ENCODE data around the gene ATP6V1F. TPM values are rescaled to one million over a fixed set of nuclear protein-coding genes. Genes with fewer than 3 reads are reported as not detected.

The ATP6V1F gene
- total RNA-seq, 2 experiments from 2014 or later, result 108 to 155 TPM

DNA sequence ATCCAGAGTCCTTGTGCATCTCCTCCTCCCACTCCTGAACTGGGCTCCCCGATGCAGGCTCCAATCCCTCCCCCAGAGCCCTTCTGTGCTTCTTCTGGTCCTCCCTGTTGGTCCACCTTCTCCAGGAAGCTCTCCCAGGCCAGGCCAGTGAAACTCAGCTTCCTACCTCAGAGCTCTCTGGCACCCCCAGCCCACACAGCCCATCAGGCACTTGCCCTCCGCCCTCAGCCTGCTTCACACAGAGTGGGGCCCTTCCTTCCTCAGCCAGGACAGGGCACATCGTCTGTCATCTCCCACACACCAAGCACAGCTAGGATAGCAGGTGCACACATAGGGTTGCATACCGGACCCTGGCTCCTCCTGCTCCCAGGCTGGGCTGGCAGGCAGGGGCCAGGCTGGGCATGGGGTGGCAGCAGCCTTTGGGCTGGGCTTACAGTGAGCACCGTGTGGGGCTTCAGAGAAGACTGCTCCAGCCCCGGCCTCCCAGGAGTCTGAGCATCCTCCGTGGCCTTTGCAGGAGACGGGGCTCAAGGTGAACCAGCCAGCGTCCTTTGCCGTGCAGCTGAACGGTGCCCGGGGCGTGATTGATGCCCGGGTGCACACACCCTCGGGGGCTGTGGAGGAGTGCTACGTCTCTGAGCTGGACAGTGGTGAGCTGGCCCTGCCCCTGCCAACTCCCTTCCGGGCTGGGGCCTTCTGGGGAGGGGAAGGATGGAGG is 6.5 kb upstream of the ATP6V1F start:
- Histone ChIP-seq H3K79me2 (ENCODE audit: insufficient read depth, low read depth, low read length) (no peaks in the 10 kb centered on the region), H3K27ac (ENCODE audit: low read depth, low read length, poor library complexity, severe bottlenecking) (no peak overlapping the region), H3K4me3 (ENCODE audit: low read depth, low read length, poor library complexity, severe bottlenecking) (no peak overlapping the region), H3K9me3 (ENCODE audit: low read length) (no peaks in the 10 kb centered on the region), H2AFZ (ENCODE audit: low read length) (no peak overlapping the region), H3K4me1 (ENCODE audit: insufficient read depth, low read length, poor library complexity, severe bottlenecking) (peaks cover 18% of the 10 kb centered on the region), H4K20me1 (ENCODE audit: insufficient read depth, low read length) (no peaks in the 10 kb centered on the region), H3K4me2 (ENCODE audit: low read length) (no peak overlapping the region), H3K9me2 (ENCODE audit: insufficient read depth, low read length) (no peaks in the 10 kb centered on the region), H3K36me3 (ENCODE audit: insufficient read depth, low read length) (no peaks in the 10 kb centered on the region)
- TF ChIP-seq, protein P1, sequence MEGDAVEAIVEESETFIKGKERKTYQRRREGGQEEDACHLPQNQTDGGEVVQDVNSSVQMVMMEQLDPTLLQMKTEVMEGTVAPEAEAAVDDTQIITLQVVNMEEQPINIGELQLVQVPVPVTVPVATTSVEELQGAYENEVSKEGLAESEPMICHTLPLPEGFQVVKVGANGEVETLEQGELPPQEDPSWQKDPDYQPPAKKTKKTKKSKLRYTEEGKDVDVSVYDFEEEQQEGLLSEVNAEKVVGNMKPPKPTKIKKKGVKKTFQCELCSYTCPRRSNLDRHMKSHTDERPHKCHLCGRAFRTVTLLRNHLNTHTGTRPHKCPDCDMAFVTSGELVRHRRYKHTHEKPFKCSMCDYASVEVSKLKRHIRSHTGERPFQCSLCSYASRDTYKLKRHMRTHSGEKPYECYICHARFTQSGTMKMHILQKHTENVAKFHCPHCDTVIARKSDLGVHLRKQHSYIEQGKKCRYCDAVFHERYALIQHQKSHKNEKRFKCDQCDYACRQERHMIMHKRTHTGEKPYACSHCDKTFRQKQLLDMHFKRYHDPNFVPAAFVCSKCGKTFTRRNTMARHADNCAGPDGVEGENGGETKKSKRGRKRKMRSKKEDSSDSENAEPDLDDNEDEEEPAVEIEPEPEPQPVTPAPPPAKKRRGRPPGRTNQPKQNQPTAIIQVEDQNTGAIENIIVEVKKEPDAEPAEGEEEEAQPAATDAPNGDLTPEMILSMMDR (conservative IDR thresholded peaks at IDR 0.05; ENCODE audit: low read length), result no peak
- no peak for TF ChIP-seq EZH2phosphoT487 (IDR thresholded peaks at IDR 0.05; ENCODE audit: borderline replicate concordance, low read depth, low read length)
- ChIA-PET POLR2A (interaction anchor here (1.0 kb wide), 1 partner anchor 234 kb away, joined by 6 read pairs; no protein-coding TSS in a partner anchor), CTCF (ENCODE audit: unreplicated experiment) (interaction anchor here (0.6 kb wide), 1 partner anchor 46 kb away, joined by 3 read pairs; no protein-coding TSS in a partner anchor)
- BruUV-seq (replicated peaks), result no TSS peak
- intact Hi-C loops (cut with micrococcal nuclease; ENCODE audit: unreplicated experiment), result no loop called here
- no peak for DNase-seq (ENCODE audit: low spot score)

DNA sequence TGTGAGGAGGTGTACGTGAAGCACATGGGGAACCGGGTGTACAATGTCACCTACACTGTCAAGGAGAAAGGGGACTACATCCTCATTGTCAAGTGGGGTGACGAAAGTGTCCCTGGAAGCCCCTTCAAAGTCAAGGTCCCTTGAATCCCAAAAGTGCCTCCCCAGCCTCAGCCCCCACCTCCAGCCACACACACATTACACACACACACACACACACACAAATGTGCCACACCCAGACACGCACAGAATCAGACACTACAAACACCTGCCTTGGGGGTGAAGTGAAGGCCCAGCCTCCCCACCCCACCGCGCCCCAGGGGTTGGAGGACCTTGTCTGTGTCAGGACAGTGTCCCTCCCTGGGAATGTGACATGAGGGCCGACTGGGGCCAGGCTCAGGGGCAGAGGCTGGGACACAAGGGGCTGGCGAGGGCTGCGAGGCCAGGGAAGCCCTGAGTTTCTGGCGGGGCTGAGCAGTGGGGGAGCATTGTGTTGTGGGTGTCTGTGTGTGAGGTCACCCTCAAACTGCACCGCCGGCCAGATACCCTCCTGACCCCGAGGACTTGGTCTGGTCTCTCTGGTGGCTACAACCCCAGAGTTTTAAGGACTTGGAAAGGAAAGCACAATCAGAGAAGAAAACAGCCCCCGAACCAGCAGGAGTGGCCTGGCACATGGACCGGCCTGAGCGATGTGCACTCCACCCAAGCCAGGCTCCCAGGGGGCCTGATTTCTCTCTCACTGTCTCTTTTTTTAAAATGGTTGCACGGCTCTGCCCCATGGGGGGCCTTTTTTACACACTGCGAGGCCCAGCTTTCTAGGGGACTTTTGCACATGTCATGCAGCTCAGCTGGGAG is 4.0 kb upstream of the ATP6V1F start:
- H3K4me3 ChIP-seq (ENCODE audit: low read depth, low read length, poor library complexity, severe bottlenecking), result no peak overlapping the region
- no peaks in the 10 kb centered on the region for H3K9me2 ChIP-seq (ENCODE audit: insufficient read depth, low read length)
- peaks cover 8% of the 10 kb centered on the region for H3K79me2 ChIP-seq (ENCODE audit: insufficient read depth, low read depth, low read length)
- no peaks in the 10 kb centered on the region for H3K9me3 ChIP-seq (ENCODE audit: low read length)
- intact Hi-C loops (cut with micrococcal nuclease; ENCODE audit: unreplicated experiment), result no loop called here
- H4K20me1 ChIP-seq (ENCODE audit: insufficient read depth, low read length), result peaks cover under 1% of the 10 kb centered on the region; the same call in 1 of the 2 replicates
- ChIA-PET CTCF (ENCODE audit: unreplicated experiment) (no interaction called here), POLR2A (no interaction called here)
- peaks cover 24% of the 10 kb centered on the region for H3K4me1 ChIP-seq (ENCODE audit: insufficient read depth, low read length, poor library complexity, severe bottlenecking)
- H3K27ac ChIP-seq (ENCODE audit: low read depth, low read length, poor library complexity, severe bottlenecking), result no peak overlapping the region
- H3K36me3 ChIP-seq (ENCODE audit: insufficient read depth, low read length), result no peaks in the 10 kb centered on the region
- BruUV-seq (replicated peaks), result no TSS peak
- H2AFZ ChIP-seq (ENCODE audit: low read length), result no peak overlapping the region
- H3K4me2 ChIP-seq (ENCODE audit: low read length), result no peak overlapping the region
- TF ChIP-seq, protein P1 (conservative IDR thresholded peaks at IDR 0.05; ENCODE audit: low read length), result no peak
- no peak for TF ChIP-seq EZH2phosphoT487 (IDR thresholded peaks at IDR 0.05; ENCODE audit: borderline replicate concordance, low read depth, low read length)
- no peak for DNase-seq (ENCODE audit: low spot score)

All from OCI-LY7 (cell line).